ENCODE data around the gene AQR. TPM values are rescaled to one million over a fixed set of nuclear protein-coding genes. Genes with fewer than 3 reads are reported as not detected.

The AQR gene
- total RNA-seq, 4 donors from 2014 or later = 18.8 to 24.9 (median 23.9) TPM

GRCh38 chr15:34850121-34850520 lies 119.4 kb downstream of the AQR start:
- Histone ChIP-seq H3K27me3 (no peaks in the 10 kb centered on the region), H3K9me3 (no peaks in the 10 kb centered on the region), H3K36me3 (no peaks in the 10 kb centered on the region), H3K27ac (no peak overlapping the region), H3K4me3 (no peak overlapping the region), H3K4me1 (peaks cover 0 to 27% (median 12%) of the 10 kb centered on the region in 4 donors)
- WGBS, 2 donors = 76 to 79% methylated on average over 10 of the region's 10 CpGs
- DNase-seq (ENCODE audit: low spot score in 2 of 2) = no peak
- TF ChIP-seq POLR2A (IDR thresholded peaks at IDR 0.05) (no peak), EP300 (IDR thresholded peaks at IDR 0.05) (no peak)
- TF ChIP-seq, protein P1, sequence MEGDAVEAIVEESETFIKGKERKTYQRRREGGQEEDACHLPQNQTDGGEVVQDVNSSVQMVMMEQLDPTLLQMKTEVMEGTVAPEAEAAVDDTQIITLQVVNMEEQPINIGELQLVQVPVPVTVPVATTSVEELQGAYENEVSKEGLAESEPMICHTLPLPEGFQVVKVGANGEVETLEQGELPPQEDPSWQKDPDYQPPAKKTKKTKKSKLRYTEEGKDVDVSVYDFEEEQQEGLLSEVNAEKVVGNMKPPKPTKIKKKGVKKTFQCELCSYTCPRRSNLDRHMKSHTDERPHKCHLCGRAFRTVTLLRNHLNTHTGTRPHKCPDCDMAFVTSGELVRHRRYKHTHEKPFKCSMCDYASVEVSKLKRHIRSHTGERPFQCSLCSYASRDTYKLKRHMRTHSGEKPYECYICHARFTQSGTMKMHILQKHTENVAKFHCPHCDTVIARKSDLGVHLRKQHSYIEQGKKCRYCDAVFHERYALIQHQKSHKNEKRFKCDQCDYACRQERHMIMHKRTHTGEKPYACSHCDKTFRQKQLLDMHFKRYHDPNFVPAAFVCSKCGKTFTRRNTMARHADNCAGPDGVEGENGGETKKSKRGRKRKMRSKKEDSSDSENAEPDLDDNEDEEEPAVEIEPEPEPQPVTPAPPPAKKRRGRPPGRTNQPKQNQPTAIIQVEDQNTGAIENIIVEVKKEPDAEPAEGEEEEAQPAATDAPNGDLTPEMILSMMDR (IDR thresholded peaks at IDR 0.05) = no peak

DNA sequence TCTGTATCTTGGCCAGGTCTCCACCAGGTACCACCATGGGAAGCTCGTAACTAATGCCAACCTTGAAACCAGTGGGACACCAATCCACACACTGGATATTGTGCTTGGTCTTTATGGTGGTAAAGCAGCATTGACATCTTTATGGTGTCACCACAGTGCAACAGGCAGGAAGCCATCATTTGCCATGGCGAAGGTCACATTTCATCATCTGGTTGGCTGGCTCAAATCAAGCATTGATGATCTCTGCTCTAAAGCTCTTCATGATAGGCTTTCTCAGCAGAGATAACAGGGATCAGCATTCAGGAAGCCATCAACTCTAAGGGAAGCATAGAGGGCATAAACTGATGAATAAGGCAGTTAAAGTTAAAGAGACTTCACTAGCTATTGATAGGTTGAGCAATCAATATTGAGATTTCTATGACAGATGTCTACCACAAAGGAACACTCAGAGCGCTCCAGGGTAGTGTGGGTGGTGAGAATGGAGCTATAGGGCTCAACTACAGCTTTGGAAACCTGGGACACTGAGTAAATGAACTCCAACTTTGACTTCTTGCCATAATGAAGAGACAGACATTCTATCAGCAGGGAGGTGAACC lies 120.1 kb downstream of the AQR start:
- WGBS, 2 donors = 96 to 100% methylated on average over 3 of the region's 3 CpGs
- no peaks in the 10 kb centered on the region for H3K9me3 ChIP-seq
- no peak for TF ChIP-seq POLR2A (IDR thresholded peaks at IDR 0.05)
- TF ChIP-seq, protein P1 (IDR thresholded peaks at IDR 0.05) = no peak
- no peak for TF ChIP-seq EP300 (IDR thresholded peaks at IDR 0.05)
- no peaks in the 10 kb centered on the region for H3K36me3 ChIP-seq
- H3K4me1 ChIP-seq = peaks cover 0 to 22% (median 10%) of the 10 kb centered on the region in 4 donors
- DNase-seq (ENCODE audit: low spot score in 2 of 2) = no peak
- no peaks in the 10 kb centered on the region for H3K27me3 ChIP-seq
- H3K27ac ChIP-seq = no peak overlapping the region
- H3K4me3 ChIP-seq = no peak overlapping the region

GRCh38 chr15:34847598-34847997 lies 121.9 kb downstream of the AQR start:
- DNase-seq (ENCODE audit: low spot score in 2 of 2) = no peak
- no peaks in the 10 kb centered on the region for H3K36me3 ChIP-seq
- H3K4me1 ChIP-seq = peaks cover 0 to 4% (median 0%) of the 10 kb centered on the region in 4 donors
- no peak overlapping the region for H3K27ac ChIP-seq
- WGBS, 2 donors = 86 to 91% methylated on average over 1 of the region's 1 CpG
- TF ChIP-seq POLR2A (IDR thresholded peaks at IDR 0.05) (no peak), EP300 (IDR thresholded peaks at IDR 0.05) (no peak)
- TF ChIP-seq, protein P1 (IDR thresholded peaks at IDR 0.05) = no peak
- H3K9me3 ChIP-seq = no peaks in the 10 kb centered on the region
- H3K4me3 ChIP-seq = no peak overlapping the region
- no peaks in the 10 kb centered on the region for H3K27me3 ChIP-seq

GRCh38 chr15:34841262-34841725 lies 128.2 kb downstream of the AQR start:
- H3K36me3 ChIP-seq = no peaks in the 10 kb centered on the region
- no peak overlapping the region for H3K27ac ChIP-seq
- no peak for DNase-seq (ENCODE audit: low spot score in 2 of 2)
- H3K27me3 ChIP-seq = no peaks in the 10 kb centered on the region
- peaks cover 0 to 6% (median 0%) of the 10 kb centered on the region in 4 donors for H3K4me1 ChIP-seq
- no peak for TF ChIP-seq EP300 (IDR thresholded peaks at IDR 0.05)
- TF ChIP-seq, protein P1 (IDR thresholded peaks at IDR 0.05) = no peak
- no peak for TF ChIP-seq POLR2A (IDR thresholded peaks at IDR 0.05)
- H3K4me3 ChIP-seq = no peak overlapping the region
- H3K9me3 ChIP-seq = no peaks in the 10 kb centered on the region

GRCh38 chr15:34838282-34838681 lies 131.3 kb downstream of the AQR start:
- peaks cover 0 to 6% (median 0%) of the 10 kb centered on the region in 4 donors for H3K4me1 ChIP-seq
- WGBS, 2 donors = 96% methylated on average over 3 of the region's 3 CpGs
- TF ChIP-seq POLR2A (IDR thresholded peaks at IDR 0.05) = no peak
- TF ChIP-seq, protein P1 (IDR thresholded peaks at IDR 0.05) = no peak

More at GRCh38 chr15:34838282-34838681, 131.3 kb downstream of the AQR start:
- DNase-seq (ENCODE audit: low spot score in 2 of 2) = no peak
- Histone ChIP-seq H3K36me3 (no peaks in the 10 kb centered on the region), H3K27me3 (no peaks in the 10 kb centered on the region), H3K9me3 (peaks cover 0 to 5% (median 0%) of the 10 kb centered on the region in 4 donors), H3K4me3 (no peak overlapping the region), H3K27ac (no peak overlapping the region)
